DOHH2 (cell line): ENCODE data around the gene SLC5A9.
"Not testable (repeated sequence)": the region's sequence is repeated elsewhere in the genome, so short reads cannot be mapped to it uniquely, and the experiment has no call there.

ENCODE experiments used
- H3F3A ChIP-seq: fragments of 200-600 bp; sonication (generic), shearing (Covaris generic); 2 replicates; pipeline ENCODE4 v1.6.0; 2016; ENCODE audit warnings: antibody characterized with exemption, mild to moderate bottlenecking; ENCODE audit not compliant: control insufficient read depth, insufficient read depth
- H3K27ac ChIP-seq: fragments of 200-600 bp; sonication (generic); 2 replicates; pipeline ENCODE4 v1.5.1; 2014; ENCODE audit warnings: low read depth, mild to moderate bottlenecking, low read length, moderate library complexity
- H3K27me3 ChIP-seq: fragments of 200-600 bp; sonication (generic); 2 replicates; pipeline ENCODE4 v1.6.1; 2014; ENCODE audit warnings: mild to moderate bottlenecking, low read length, mixed read lengths; ENCODE audit not compliant: control insufficient read depth
- H3K36me3 ChIP-seq: fragments of 200-600 bp; sonication (generic); 2 replicates; pipeline ENCODE4 v1.6.1; 2014; ENCODE audit warnings: mild to moderate bottlenecking, low read length, moderate library complexity, mixed read lengths; ENCODE audit not compliant: control insufficient read depth
- H3K4me1 ChIP-seq: fragments of 200-600 bp; sonication (generic); 2 replicates; pipeline ENCODE4 v1.6.1; 2014; ENCODE audit warnings: mild to moderate bottlenecking, low read length, mixed read lengths; ENCODE audit not compliant: control insufficient read depth
- H3K4me2 ChIP-seq: fragments of 200-600 bp; sonication (generic); 2 replicates; pipeline ENCODE4 v1.6.0; 2014; ENCODE audit warnings: mild to moderate bottlenecking, low read length, moderate library complexity
- H3K4me3 ChIP-seq: fragments of 200-600 bp; sonication (generic); 2 replicates; pipeline ENCODE4 v1.5.1; 2014; ENCODE audit warnings: mild to moderate bottlenecking, low read length, mixed read lengths
- H3K79me2 ChIP-seq: fragments of 200-600 bp; sonication (generic); 2 replicates; pipeline ENCODE4 v1.6.1; 2014; ENCODE audit warnings: mild to moderate bottlenecking, low read length, mixed read lengths; ENCODE audit not compliant: control insufficient read depth
- H3K9me2 ChIP-seq: fragments of 200-600 bp; sonication (generic); replicated peaks from 2 replicates; pipeline ENCODE4 v1.6.1; 2014; ENCODE audit warnings: mild to moderate bottlenecking, low read length, mixed read lengths; ENCODE audit not compliant: control insufficient read depth
- H3K9me3 ChIP-seq: fragments of 200-600 bp; sonication (generic); 2 replicates; pipeline ENCODE4 v1.6.1; 2014; ENCODE audit warnings: antibody characterized with exemption, low read length, mixed read lengths; ENCODE audit not compliant: control insufficient read depth, insufficient read depth
- H4K20me1 ChIP-seq: fragments of 200-600 bp; sonication (generic); 2 replicates; pipeline ENCODE4 v1.6.0; 2014; ENCODE audit warnings: low read depth, mild to moderate bottlenecking, antibody characterized with exemption, low read length, moderate library complexity; ENCODE audit not compliant: control insufficient read depth, insufficient read depth
- CTCF ChIP-seq: fragments of 200-600 bp; sonication (generic); IDR thresholded peaks from one replicate; pipeline ENCODE4 v1.5.1; 2014; ENCODE audit warnings: antibody characterized with exemption, mild to moderate bottlenecking, low read depth, low read length; ENCODE audit not compliant: poor library complexity, severe bottlenecking
- EZH2phosphoT487 ChIP-seq: fragments of 200-600 bp; sonication (generic); IDR thresholded peaks from 2 replicates; pipeline ENCODE4 v1.6.1; 2017; ENCODE audit warnings: borderline replicate concordance, mild to moderate bottlenecking, antibody characterized with exemption, low read length, moderate library complexity, mixed read lengths

Gene SLC5A9

GRCh38 chr1:48261881-48262400 is 39.4 kb downstream of the SLC5A9 start:
- no peak overlapping the region for H3K4me2 ChIP-seq
- H3K27me3 ChIP-seq, result no peaks in the 10 kb centered on the region
- H3F3A ChIP-seq, result no peaks in the 10 kb centered on the region
- H4K20me1 ChIP-seq, result no peaks in the 10 kb centered on the region
- no peak overlapping the region for H3K27ac ChIP-seq
- TF ChIP-seq CTCF, result no peak
- TF ChIP-seq EZH2phosphoT487, result no peak
- no peaks in the 10 kb centered on the region for H3K4me1 ChIP-seq
- H3K9me2 ChIP-seq, result no peaks in the 10 kb centered on the region
- no peaks in the 10 kb centered on the region for H3K9me3 ChIP-seq
- H3K4me3 ChIP-seq, result no peak overlapping the region
- H3K79me2 ChIP-seq, result no peaks in the 10 kb centered on the region
- H3K36me3 ChIP-seq, result no peaks in the 10 kb centered on the region

GRCh38 chr1:48263041-48263440 is 40.5 kb downstream of the SLC5A9 start:
- no peak overlapping the region for H3K4me3 ChIP-seq
- no peaks in the 10 kb centered on the region for H3K36me3 ChIP-seq
- H3F3A ChIP-seq, result no peaks in the 10 kb centered on the region
- TF ChIP-seq CTCF (no peak), EZH2phosphoT487 (no peak)
- no peak overlapping the region for H3K4me2 ChIP-seq
- no peaks in the 10 kb centered on the region for H3K9me2 ChIP-seq
- no peaks in the 10 kb centered on the region for H3K27me3 ChIP-seq
- no peak overlapping the region for H3K27ac ChIP-seq
- H3K9me3 ChIP-seq, result no peaks in the 10 kb centered on the region
- no peaks in the 10 kb centered on the region for H4K20me1 ChIP-seq
- no peaks in the 10 kb centered on the region for H3K79me2 ChIP-seq
- H3K4me1 ChIP-seq, result no peaks in the 10 kb centered on the region

GRCh38 chr1:48266576-48266975 is 44.1 kb downstream of the SLC5A9 start:
- no peaks in the 10 kb centered on the region for H3K9me3 ChIP-seq
- no peak overlapping the region for H3K4me3 ChIP-seq
- H3K9me2 ChIP-seq, result no peaks in the 10 kb centered on the region
- H3K4me1 ChIP-seq, result no peaks in the 10 kb centered on the region
- H3K36me3 ChIP-seq, result no peaks in the 10 kb centered on the region
- no peak overlapping the region for H3K27ac ChIP-seq
- no peak overlapping the region for H3K4me2 ChIP-seq
- H3F3A ChIP-seq, result no peaks in the 10 kb centered on the region
- TF ChIP-seq EZH2phosphoT487, result no peak
- no peak for TF ChIP-seq CTCF
- no peaks in the 10 kb centered on the region for H4K20me1 ChIP-seq
- H3K79me2 ChIP-seq, result no peaks in the 10 kb centered on the region
- H3K27me3 ChIP-seq, result no peaks in the 10 kb centered on the region

- H3K4me1 ChIP-seq, H3K9me3 ChIP-seq, H3K36me3 ChIP-seq, H3K9me2 ChIP-seq, H3K27ac ChIP-seq, H3K4me2 ChIP-seq, H3K27me3 ChIP-seq, H3F3A ChIP-seq, H3K4me3 ChIP-seq, H4K20me1 ChIP-seq, H3K79me2 ChIP-seq: not testable (repeated sequence)
These were observed 54.9 kb downstream of the SLC5A9 start for GRCh38 chr1:48277437-48277836.

- not testable (repeated sequence) for H3K4me2 ChIP-seq, H3K4me3 ChIP-seq, H3K27ac ChIP-seq, H4K20me1 ChIP-seq, H3K79me2 ChIP-seq, H3K9me3 ChIP-seq, H3K9me2 ChIP-seq, H3K4me1 ChIP-seq, H3K36me3 ChIP-seq, H3K27me3 ChIP-seq, H3F3A ChIP-seq
These were observed 59.8 kb downstream of the SLC5A9 start for GRCh38 chr1:48282329-48282728.

- H3K27me3 ChIP-seq, H3K4me2 ChIP-seq, H3F3A ChIP-seq, H3K36me3 ChIP-seq, H3K4me1 ChIP-seq, H3K27ac ChIP-seq, H3K9me2 ChIP-seq, H3K9me3 ChIP-seq, H4K20me1 ChIP-seq, H3K79me2 ChIP-seq, H3K4me3 ChIP-seq: not testable (repeated sequence)
These were observed 62.3 kb downstream of the SLC5A9 start for GRCh38 chr1:48284696-48285420.
